Measurements from ENCODE around the gene ADSL.

- TF ChIP-seq, protein P1, sequence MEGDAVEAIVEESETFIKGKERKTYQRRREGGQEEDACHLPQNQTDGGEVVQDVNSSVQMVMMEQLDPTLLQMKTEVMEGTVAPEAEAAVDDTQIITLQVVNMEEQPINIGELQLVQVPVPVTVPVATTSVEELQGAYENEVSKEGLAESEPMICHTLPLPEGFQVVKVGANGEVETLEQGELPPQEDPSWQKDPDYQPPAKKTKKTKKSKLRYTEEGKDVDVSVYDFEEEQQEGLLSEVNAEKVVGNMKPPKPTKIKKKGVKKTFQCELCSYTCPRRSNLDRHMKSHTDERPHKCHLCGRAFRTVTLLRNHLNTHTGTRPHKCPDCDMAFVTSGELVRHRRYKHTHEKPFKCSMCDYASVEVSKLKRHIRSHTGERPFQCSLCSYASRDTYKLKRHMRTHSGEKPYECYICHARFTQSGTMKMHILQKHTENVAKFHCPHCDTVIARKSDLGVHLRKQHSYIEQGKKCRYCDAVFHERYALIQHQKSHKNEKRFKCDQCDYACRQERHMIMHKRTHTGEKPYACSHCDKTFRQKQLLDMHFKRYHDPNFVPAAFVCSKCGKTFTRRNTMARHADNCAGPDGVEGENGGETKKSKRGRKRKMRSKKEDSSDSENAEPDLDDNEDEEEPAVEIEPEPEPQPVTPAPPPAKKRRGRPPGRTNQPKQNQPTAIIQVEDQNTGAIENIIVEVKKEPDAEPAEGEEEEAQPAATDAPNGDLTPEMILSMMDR (conservative IDR thresholded peaks at IDR 0.05; ENCODE audit: low read depth, low read length), result no peak
- TF ChIP-seq EZH2phosphoT487 (IDR thresholded peaks at IDR 0.05; ENCODE audit: borderline replicate concordance, low read length) (no peak), EZH2 (IDR thresholded peaks at IDR 0.05; ENCODE audit: low read length, unreplicated experiment) (no peak)
These were observed 59.1 kb downstream of the ADSL start for GRCh38 chr22:40405178-40406062.
